ENCODE results near the gene DLG1.

DLG1 gene

GRCh38 chr3:197168063-197168462 is 130.3 kb downstream of the DLG1 start:
- no peak for DNase-seq

- DNase-seq, result no peak
Measured at GRCh38 chr3:197167549-197167948, 130.9 kb downstream of the DLG1 start.

- no peak for DNase-seq
Measured at GRCh38 chr3:197165890-197166289, 132.5 kb downstream of the DLG1 start.

GRCh38 chr3:197155046-197155445 is 143.4 kb downstream of the DLG1 start:
- no peak for DNase-seq

- DNase-seq, result no peak
Measured at GRCh38 chr3:197151580-197151979, 146.8 kb downstream of the DLG1 start.

GRCh38 chr3:197149528-197149927 is 148.9 kb downstream of the DLG1 start:
- DNase-seq, result no peak

- DNase-seq, result no peak
Measured at GRCh38 chr3:197144188-197144587, 154.2 kb downstream of the DLG1 start.

- DNase-seq, result no peak
Measured at GRCh38 chr3:197139586-197139985, 158.8 kb downstream of the DLG1 start.

GRCh38 chr3:197137751-197138150 is 160.7 kb downstream of the DLG1 start:
- no peak for DNase-seq

- no peak for DNase-seq
Measured at GRCh38 chr3:197136744-197137143, 161.7 kb downstream of the DLG1 start.

- no peak for DNase-seq
Measured at GRCh38 chr3:197135212-197135611, 163.2 kb downstream of the DLG1 start.

GRCh38 chr3:197132916-197133530 is 165.4 kb downstream of the DLG1 start:
- no peak for DNase-seq

GRCh38 chr3:197125636-197126035 is 172.8 kb downstream of the DLG1 start:
- DNase-seq, result no peak

GRCh38 chr3:197124713-197125112 is 173.7 kb downstream of the DLG1 start:
- no peak for DNase-seq

- DNase-seq, result no peak
Measured at GRCh38 chr3:197122394-197122793, 176.0 kb downstream of the DLG1 start.

- DNase-seq, result no peak
Measured at GRCh38 chr3:197117114-197117513, 181.3 kb downstream of the DLG1 start.

GRCh38 chr3:197114007-197114406 is 184.4 kb downstream of the DLG1 start:
- DNase-seq, result no peak

GRCh38 chr3:197111685-197112084 is 186.7 kb downstream of the DLG1 start:
- no peak for DNase-seq

- no peak for DNase-seq
Measured at GRCh38 chr3:197105786-197106185, 192.6 kb downstream of the DLG1 start.

GRCh38 chr3:197104738-197105137 is 193.7 kb downstream of the DLG1 start:
- no peak for DNase-seq

GRCh38 chr3:197103766-197104165 is 194.6 kb downstream of the DLG1 start:
- DNase-seq, result no peak

GRCh38 chr3:197093871-197094270 is 204.5 kb downstream of the DLG1 start:
- no peak for DNase-seq

- no peak for DNase-seq
Measured at GRCh38 chr3:197088370-197088769, 210.0 kb downstream of the DLG1 start.

GRCh38 chr3:197085137-197085536 is 213.3 kb downstream of the DLG1 start:
- no peak for DNase-seq

GRCh38 chr3:197083486-197083885 is 214.9 kb downstream of the DLG1 start:
- no peak for DNase-seq

- DNase-seq, result no peak
Measured at GRCh38 chr3:197082871-197083270, 215.5 kb downstream of the DLG1 start.

All from activated CD4-positive, alpha-beta T cell treated with anti-CD3 and anti-CD28 coated beads, Interleukin-2, amount 50 U/mL, for 4 hours (primary cell).